Neural cell (in vitro differentiated cells): ENCODE measurements around the gene PGP. TPM values are rescaled to one million over a fixed set of nuclear protein-coding genes. Genes with fewer than 3 reads are reported as not detected.

Experiments used
- H2AFZ ChIP-seq: fragments of 200-600, 300-800 bp; sonication (generic), shearing (Covaris generic); 2 replicates; pipeline ENCODE4 v1.6.0; 2014; ENCODE audit warnings: low read depth, mild to moderate bottlenecking, antibody characterized with exemption, low read length, moderate library complexity
- H3F3A ChIP-seq: fragments of 200-600 bp; shearing (Covaris generic); 2 replicates; pipeline ENCODE4 v1.6.1; 2016; ENCODE audit warnings: mild to moderate bottlenecking, moderate library complexity, mixed read lengths, antibody characterized with exemption, low read length; ENCODE audit not compliant: insufficient read depth, poor library complexity, severe bottlenecking
- H3K27ac ChIP-seq: fragments of 200-600, 300-800 bp; sonication (generic), shearing (Covaris generic); 2 replicates; pipeline ENCODE4 v1.5.1; 2014; ENCODE audit warnings: mild to moderate bottlenecking, low read length, moderate library complexity
- H3K27me3 ChIP-seq: fragments of 300-800, 200-600 bp; sonication (generic), shearing (Covaris generic); 2 replicates; pipeline ENCODE4 v1.6.0; 2014; ENCODE audit warnings: mild to moderate bottlenecking, low read depth, low read length, moderate library complexity; ENCODE audit not compliant: insufficient read depth
- H3K36me3 ChIP-seq: fragments of 300-800, 200-600 bp; sonication (generic), shearing (Covaris generic); 2 replicates; pipeline ENCODE4 v1.5.1; 2014; ENCODE audit warnings: mild to moderate bottlenecking, antibody characterized with exemption, low read length, moderate library complexity; ENCODE audit not compliant: insufficient read depth
- H3K4me2 ChIP-seq: fragments of 300-800, 200-600 bp; sonication (generic), shearing (Covaris generic); 2 replicates; pipeline ENCODE4 v1.6.0; 2014; ENCODE audit warnings: mild to moderate bottlenecking, low read length
- H3K4me3 ChIP-seq: fragments of 300-800, 200-600 bp; sonication (generic), shearing (Covaris generic); 2 replicates; pipeline ENCODE4 v1.5.1; 2014; ENCODE audit warnings: mild to moderate bottlenecking, low read length, moderate library complexity
- H3K79me2 ChIP-seq: fragments of 200-600 bp; shearing (Covaris generic); replicated peaks from 2 replicates; pipeline ENCODE4 v1.6.0; 2014; ENCODE audit warnings: mild to moderate bottlenecking, low read length, moderate library complexity; ENCODE audit not compliant: insufficient read depth
- H3K9ac ChIP-seq: fragments of 300-800, 200-600 bp; sonication (generic), shearing (Covaris generic); 2 replicates; pipeline ENCODE4 v1.6.1; 2016; ENCODE audit warnings: mild to moderate bottlenecking, low read length, mixed read lengths
- H3K9me2 ChIP-seq: fragments of 200-600 bp; shearing (Covaris generic); 2 replicates; pipeline ENCODE4 v1.6.1; 2016; ENCODE audit warnings: mild to moderate bottlenecking, low read length, mixed read lengths; ENCODE audit not compliant: insufficient read depth
- H3K9me3 ChIP-seq: fragments of 200-600, 300-800 bp; sonication (generic), shearing (Covaris generic); 2 replicates; pipeline ENCODE4 v1.6.1; 2016; ENCODE audit warnings: mild to moderate bottlenecking, mixed run types, low read length, moderate library complexity, mixed read lengths
- H4K20me1 ChIP-seq: fragments of 200-600 bp; shearing (Covaris generic); 2 replicates; pipeline ENCODE4 v1.6.1; 2016; ENCODE audit warnings: mild to moderate bottlenecking, mixed run types; ENCODE audit not compliant: insufficient read depth
- EP300 ChIP-seq: fragments of 450-650 bp; conservative IDR thresholded peaks from 2 replicates; pipeline ENCODE4 v1.6.1; 2014; ENCODE audit warnings: antibody characterized with exemption, mild to moderate bottlenecking, moderate library complexity; ENCODE audit not compliant: poor library complexity, severe bottlenecking
- EZH2 ChIP-seq: fragments of 200-600, 300-800 bp; shearing (Covaris generic), sonication (generic); IDR thresholded peaks from 2 replicates; pipeline ENCODE4 v1.6.1; 2014; ENCODE audit warnings: antibody characterized with exemption, low read length, borderline replicate concordance, mild to moderate bottlenecking; ENCODE audit not compliant: insufficient read depth, poor library complexity, severe bottlenecking
- MXI1 ChIP-seq: fragments of 450-650 bp; conservative IDR thresholded peaks from 2 replicates; pipeline ENCODE4 v1.6.1; 2014; ENCODE audit warnings: antibody characterized with exemption, mild to moderate bottlenecking; ENCODE audit not compliant: poor library complexity, severe bottlenecking
- POLR2AphosphoS5 ChIP-seq: IDR thresholded peaks from 2 replicates; pipeline ENCODE4 v1.6.1; 2012
- RAD21 ChIP-seq: fragments of 450-650 bp; conservative IDR thresholded peaks from 2 replicates; pipeline ENCODE4 v1.6.1; 2014; ENCODE audit warnings: antibody characterized with exemption, mild to moderate bottlenecking, moderate library complexity
- SMC3 ChIP-seq: fragments of 450-650 bp; conservative IDR thresholded peaks from 2 replicates; pipeline ENCODE4 v1.6.1; 2014; ENCODE audit warnings: antibody characterized with exemption, mild to moderate bottlenecking, moderate library complexity; ENCODE audit not compliant: poor library complexity
- TAF1 ChIP-seq: IDR thresholded peaks from 2 replicates; pipeline ENCODE4 v1.6.1; 2012; ENCODE audit warnings: low read depth
- polyA plus RNA-seq: library from polyadenylated mRNA; depleted of rRNA; stranded (reverse); fragments of >200 nt; gene quantifications from 2 replicates; pipeline ENCODE4 v1.2.3, GENCODE V29; 2014
- TF ChIP-seq, protein P1 (sequence below): fragments of 450-650 bp; IDR thresholded peaks from 2 replicates; pipeline ENCODE4 v1.5.1; 2014; ENCODE audit warnings: antibody characterized with exemption, mild to moderate bottlenecking, moderate library complexity; ENCODE audit not compliant: poor library complexity, severe bottlenecking
- TF ChIP-seq, protein P2 (sequence below): IDR thresholded peaks from 2 replicates; pipeline ENCODE4 v1.6.1; 2012; ENCODE audit warnings: borderline replicate concordance

Gene PGP
- polyA plus RNA-seq, 1 donor from 2014 or later: 44.1 TPM

DNA sequence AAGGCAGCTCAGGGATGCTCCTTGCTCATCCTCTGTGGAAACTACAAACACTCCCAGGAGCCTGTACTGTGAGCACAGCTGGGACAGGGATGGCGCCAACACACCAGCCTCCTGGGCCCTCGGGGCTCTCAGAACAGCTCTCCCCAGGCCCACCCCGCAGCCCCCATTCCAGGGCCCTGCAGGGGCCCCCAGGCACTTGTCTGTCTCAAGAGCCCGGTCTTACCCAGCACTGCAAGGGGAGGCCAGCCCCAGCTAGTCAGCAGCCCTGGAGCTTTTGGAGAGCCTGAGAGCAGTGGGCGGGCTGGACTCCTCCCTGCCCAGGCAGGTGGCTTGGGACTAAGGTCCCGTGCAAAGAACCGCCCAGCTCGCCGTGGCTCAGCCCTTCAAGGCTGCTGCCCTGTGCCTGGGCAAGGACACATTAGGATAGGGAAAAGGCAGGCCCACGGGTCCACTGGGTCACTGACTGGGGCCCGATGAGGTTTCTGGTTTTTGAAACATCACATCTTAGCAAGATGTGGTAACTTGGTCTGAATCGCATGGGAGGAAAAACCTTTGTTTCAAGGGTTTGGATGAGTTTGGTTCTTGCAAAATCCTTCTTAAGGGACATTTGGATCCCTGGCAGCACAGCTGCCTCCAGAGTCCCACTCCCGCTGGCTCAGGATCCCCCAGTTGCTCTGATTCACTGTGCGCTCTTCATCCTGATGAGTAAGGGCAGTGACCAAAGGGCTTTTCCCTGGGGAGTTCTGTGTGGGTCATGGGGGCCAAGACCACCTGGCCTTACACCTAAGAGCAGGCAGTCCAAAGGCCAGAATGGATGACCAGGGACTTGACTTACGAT is 24.4 kb upstream of the PGP start:
- H3K9me2 ChIP-seq: no peaks in the 10 kb centered on the region
- no peak overlapping the region for H2AFZ ChIP-seq
- H3K4me3 ChIP-seq: no peak overlapping the region
- H3K9me3 ChIP-seq: no peaks in the 10 kb centered on the region
- H3K36me3 ChIP-seq: no peaks in the 10 kb centered on the region
- peaks cover 15% of the 10 kb centered on the region for H3K27me3 ChIP-seq
- H3K27ac ChIP-seq: no peak overlapping the region
- no peak overlapping the region for H3K4me2 ChIP-seq
- no peaks in the 10 kb centered on the region for H3F3A ChIP-seq
- H3K9ac ChIP-seq: no peak overlapping the region
- no peaks in the 10 kb centered on the region for H4K20me1 ChIP-seq
- TF ChIP-seq TAF1 (no peak), RAD21 (no peak), MXI1 (no peak), POLR2AphosphoS5 (no peak), SMC3 (no peak), EZH2 (no peak), EP300 (no peak)
- TF ChIP-seq, protein P1, sequence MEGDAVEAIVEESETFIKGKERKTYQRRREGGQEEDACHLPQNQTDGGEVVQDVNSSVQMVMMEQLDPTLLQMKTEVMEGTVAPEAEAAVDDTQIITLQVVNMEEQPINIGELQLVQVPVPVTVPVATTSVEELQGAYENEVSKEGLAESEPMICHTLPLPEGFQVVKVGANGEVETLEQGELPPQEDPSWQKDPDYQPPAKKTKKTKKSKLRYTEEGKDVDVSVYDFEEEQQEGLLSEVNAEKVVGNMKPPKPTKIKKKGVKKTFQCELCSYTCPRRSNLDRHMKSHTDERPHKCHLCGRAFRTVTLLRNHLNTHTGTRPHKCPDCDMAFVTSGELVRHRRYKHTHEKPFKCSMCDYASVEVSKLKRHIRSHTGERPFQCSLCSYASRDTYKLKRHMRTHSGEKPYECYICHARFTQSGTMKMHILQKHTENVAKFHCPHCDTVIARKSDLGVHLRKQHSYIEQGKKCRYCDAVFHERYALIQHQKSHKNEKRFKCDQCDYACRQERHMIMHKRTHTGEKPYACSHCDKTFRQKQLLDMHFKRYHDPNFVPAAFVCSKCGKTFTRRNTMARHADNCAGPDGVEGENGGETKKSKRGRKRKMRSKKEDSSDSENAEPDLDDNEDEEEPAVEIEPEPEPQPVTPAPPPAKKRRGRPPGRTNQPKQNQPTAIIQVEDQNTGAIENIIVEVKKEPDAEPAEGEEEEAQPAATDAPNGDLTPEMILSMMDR: no peak
- TF ChIP-seq, protein P2, sequence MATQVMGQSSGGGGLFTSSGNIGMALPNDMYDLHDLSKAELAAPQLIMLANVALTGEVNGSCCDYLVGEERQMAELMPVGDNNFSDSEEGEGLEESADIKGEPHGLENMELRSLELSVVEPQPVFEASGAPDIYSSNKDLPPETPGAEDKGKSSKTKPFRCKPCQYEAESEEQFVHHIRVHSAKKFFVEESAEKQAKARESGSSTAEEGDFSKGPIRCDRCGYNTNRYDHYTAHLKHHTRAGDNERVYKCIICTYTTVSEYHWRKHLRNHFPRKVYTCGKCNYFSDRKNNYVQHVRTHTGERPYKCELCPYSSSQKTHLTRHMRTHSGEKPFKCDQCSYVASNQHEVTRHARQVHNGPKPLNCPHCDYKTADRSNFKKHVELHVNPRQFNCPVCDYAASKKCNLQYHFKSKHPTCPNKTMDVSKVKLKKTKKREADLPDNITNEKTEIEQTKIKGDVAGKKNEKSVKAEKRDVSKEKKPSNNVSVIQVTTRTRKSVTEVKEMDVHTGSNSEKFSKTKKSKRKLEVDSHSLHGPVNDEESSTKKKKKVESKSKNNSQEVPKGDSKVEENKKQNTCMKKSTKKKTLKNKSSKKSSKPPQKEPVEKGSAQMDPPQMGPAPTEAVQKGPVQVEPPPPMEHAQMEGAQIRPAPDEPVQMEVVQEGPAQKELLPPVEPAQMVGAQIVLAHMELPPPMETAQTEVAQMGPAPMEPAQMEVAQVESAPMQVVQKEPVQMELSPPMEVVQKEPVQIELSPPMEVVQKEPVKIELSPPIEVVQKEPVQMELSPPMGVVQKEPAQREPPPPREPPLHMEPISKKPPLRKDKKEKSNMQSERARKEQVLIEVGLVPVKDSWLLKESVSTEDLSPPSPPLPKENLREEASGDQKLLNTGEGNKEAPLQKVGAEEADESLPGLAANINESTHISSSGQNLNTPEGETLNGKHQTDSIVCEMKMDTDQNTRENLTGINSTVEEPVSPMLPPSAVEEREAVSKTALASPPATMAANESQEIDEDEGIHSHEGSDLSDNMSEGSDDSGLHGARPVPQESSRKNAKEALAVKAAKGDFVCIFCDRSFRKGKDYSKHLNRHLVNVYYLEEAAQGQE: no peak
- H3K79me2 ChIP-seq: no peaks in the 10 kb centered on the region

DNA sequence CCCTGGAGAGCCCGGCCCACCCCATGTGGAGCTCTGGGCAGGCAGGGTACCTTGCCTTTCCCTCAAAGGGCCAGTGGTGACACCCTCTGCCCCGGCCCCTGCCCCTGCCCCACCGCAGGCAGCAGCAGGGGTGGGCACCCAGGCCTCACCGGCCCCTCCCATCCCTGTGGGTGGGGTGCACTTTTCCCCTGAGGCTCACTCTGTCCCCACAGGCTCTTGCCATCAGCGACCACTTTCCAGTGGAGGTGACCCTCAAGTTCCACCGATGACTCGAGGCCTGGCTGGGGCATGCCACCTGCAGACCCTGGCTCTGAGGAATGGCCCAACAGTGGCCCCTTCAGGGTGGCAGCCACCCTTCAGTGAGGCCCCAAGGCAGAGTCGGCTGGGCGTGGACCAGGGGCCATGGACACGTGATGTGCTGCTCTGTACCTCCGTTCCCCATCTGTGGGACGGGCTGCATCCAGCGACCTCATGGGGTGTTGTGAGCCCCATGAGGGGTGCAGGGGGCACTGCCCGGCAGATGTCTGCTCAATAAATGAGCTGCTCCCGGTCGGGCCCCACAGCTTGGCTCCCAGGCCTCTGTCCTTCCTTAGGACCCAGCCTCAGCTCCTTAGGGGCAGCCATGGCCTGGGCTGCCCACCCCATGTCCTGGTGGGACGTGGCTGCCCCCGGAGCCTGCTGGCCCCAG is 23.7 kb upstream of the PGP start:
- H3K79me2 ChIP-seq: no peaks in the 10 kb centered on the region
- TF ChIP-seq, protein P1: no peak
- no peak for TF ChIP-seq TAF1
- TF ChIP-seq, protein P2: no peak
- no peak for TF ChIP-seq SMC3
- no peak for TF ChIP-seq EZH2
- no peak for TF ChIP-seq POLR2AphosphoS5
- no peak for TF ChIP-seq MXI1
- no peak for TF ChIP-seq RAD21
- TF ChIP-seq EP300: no peak
- H3K27ac ChIP-seq: no peak overlapping the region
- no peaks in the 10 kb centered on the region for H3K9me2 ChIP-seq
- no peaks in the 10 kb centered on the region for H3F3A ChIP-seq
- no peaks in the 10 kb centered on the region for H3K9me3 ChIP-seq
- H3K9ac ChIP-seq: no peak overlapping the region
- H3K27me3 ChIP-seq: peaks cover 15% of the 10 kb centered on the region
- no peak overlapping the region for H3K4me3 ChIP-seq
- H2AFZ ChIP-seq: no peak overlapping the region
- no peak overlapping the region for H3K4me2 ChIP-seq
- H4K20me1 ChIP-seq: no peaks in the 10 kb centered on the region
- no peaks in the 10 kb centered on the region for H3K36me3 ChIP-seq
